ENCODE measurements around the gene GRB7.
"Not testable (repeated sequence)": the region's sequence is repeated elsewhere in the genome, so short reads cannot be mapped to it uniquely, and the experiment has no call there.

The GRB7 gene

DNA sequence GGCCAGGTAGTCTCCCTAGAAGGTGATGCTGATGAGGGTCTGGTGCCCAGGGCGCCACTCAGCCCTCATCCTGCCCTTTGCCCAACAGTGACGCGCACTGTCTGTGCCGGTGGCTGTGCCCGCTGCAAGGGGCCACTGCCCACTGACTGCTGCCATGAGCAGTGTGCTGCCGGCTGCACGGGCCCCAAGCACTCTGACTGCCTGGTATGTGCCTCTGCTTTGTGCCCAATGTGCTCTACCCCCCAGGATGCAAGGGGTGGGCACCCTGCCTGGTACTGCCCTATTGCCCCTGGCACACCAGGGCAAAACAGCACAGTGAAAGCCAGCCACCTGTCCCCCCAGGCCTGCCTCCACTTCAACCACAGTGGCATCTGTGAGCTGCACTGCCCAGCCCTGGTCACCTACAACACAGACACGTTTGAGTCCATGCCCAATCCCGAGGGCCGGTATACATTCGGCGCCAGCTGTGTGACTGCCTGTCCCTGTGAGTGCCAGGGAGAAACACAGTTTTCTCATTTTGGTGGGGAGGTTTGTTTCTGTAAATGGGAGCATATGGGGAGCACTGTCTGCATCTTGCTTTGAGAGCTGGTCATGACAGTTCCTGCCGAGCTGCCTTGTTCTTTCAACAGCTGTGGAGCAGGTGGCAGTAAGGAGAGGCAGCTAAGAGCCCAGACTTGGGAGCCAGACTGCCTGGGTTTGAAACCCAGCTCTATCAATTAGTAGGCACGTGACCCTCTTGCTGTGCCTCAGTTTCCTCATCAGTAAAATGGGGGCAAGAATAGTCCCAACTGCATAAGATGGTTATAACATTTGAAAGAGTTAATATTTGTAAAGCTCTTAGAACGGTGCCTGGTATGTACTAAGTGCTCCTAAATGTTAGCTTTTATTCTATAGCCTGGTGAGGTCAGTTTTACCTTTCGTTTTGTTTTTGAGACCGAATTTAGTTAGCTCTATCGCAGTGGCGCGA, 27.5 kb upstream of the GRB7 start:
- no peak for DNase-seq

DNA sequence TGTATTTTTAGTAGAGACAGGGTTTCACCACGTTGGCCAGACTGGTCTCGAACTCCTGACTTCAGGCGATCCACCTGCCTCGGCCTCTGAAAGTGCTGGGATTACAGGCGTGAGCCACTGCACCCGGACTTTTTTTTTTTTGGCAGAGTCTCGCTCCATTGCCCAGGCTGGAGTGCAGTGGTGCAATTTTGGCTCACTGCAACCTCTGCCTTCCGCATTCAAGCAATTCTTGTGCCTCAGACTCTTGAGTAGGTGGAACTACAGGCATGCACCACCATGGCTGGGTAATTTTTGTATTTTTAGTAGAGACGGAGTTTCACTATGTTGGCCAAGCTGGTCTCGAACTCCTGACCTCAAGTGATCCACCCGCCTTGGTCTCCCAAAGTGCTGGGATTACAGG, 26.7 kb upstream of the GRB7 start:
- DNase-seq: not testable (repeated sequence)

DNA sequence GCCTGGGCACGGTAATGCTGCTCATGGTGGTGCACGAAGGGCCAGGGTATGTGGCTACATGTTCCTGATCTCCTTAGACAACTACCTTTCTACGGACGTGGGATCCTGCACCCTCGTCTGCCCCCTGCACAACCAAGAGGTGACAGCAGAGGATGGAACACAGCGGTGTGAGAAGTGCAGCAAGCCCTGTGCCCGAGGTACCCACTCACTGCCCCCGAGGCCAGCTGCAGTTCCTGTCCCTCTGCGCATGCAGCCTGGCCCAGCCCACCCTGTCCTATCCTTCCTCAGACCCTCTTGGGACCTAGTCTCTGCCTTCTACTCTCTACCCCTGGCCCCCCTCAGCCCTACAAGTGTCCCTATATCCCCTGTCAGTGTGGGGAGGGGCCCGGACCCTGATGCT, 25.9 kb upstream of the GRB7 start:
- no peak for DNase-seq

DNA sequence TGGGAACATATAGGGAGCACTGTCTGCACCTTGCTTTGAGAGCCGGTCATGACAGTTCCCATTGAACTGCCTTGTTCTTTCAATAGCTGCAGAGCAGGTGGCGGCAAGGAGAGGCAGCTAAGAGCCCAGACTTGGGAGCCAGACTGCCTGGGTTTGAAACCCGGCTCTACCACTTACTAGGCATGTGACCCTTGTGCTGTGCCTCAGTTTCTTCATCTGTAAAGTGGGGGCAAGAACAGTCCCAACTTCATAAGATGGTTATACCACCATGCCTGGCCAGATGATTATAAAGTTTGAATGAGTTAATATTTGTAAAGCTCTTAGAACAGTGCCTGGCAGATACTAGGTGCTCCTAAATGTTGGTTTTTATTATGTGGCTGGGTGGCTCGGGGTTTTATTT, 23.5 kb upstream of the GRB7 start:
- no peak for DNase-seq

DNA sequence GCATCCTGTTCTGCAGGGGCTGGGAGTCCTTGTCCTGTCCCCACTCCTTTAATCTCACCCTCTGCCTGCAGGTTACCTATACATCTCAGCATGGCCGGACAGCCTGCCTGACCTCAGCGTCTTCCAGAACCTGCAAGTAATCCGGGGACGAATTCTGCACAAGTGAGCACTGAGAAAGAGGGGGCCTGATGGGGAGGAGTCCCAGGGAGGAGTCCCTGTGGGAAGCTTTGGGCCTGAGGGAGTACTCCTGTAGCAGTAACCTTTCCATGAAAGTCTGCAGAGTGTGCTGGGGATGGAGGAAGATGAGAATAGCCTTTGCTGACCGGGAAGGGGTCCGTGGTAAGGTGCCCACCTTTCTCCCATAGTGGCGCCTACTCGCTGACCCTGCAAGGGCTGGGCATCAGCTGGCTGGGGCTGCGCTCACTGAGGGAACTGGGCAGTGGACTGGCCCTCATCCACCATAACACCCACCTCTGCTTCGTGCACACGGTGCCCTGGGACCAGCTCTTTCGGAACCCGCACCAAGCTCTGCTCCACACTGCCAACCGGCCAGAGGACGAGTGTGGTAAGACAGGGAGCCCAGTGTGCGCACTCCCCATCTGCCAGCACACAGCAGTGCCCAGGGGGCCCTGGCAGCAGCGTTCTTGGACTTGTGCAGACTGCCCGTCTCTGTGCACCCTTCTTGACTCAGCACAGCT, 22.2 kb upstream of the GRB7 start:
- DNase-seq: no peak

DNA sequence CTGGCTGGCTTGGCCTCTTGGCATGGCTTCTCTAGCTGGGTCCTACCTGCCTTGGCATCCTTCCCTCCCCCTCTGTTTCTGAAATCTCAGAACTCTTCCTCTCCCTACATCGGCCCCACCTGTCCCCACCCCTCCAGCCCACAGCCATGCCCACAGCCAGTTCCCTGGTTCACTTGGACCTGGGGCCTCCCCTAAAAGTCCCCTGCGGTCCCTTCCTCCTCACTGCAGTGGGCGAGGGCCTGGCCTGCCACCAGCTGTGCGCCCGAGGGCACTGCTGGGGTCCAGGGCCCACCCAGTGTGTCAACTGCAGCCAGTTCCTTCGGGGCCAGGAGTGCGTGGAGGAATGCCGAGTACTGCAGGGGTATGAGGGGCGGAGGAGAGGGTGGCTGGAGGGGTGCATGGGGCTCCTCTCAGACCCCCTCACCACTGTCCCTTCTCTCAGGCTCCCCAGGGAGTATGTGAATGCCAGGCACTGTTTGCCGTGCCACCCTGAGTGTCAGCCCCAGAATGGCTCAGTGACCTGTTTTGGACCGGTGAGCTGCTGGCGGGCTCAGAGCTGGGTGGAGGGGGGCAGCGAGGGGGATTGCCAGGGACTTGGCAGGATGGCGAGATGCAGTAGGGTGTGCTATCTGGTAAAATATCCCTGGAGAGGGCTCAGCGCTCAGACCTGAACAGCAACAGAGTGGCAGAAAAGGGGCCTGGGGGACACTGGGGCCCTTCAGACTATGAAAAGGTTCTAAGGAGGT, 21.5 kb upstream of the GRB7 start:
- no peak for DNase-seq

DNA sequence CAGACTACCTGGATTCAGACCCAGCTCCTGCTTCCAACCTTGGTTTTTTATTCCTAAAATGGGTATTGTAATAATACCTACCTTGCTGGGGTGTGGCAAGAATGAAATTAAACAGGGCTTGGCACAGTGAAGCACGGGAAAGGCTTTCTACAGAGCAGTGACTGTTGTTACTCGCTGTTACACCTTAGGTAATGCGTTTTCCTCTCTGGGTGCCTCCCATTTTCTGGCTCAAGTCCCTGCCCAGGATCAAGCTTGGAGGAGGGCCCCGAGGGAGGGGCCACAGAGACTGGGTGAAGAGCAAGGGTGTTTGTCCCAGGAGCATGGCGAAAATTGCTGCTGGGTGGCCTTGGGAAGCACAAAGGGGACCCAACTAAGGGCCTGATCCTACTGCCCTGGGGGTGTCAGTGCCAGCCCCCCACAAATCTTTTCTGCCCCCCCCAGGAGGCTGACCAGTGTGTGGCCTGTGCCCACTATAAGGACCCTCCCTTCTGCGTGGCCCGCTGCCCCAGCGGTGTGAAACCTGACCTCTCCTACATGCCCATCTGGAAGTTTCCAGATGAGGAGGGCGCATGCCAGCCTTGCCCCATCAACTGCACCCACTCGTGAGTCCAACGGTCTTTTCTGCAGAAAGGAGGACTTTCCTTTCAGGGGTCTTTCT, 20.7 kb upstream of the GRB7 start:
- no peak for DNase-seq

DNA sequence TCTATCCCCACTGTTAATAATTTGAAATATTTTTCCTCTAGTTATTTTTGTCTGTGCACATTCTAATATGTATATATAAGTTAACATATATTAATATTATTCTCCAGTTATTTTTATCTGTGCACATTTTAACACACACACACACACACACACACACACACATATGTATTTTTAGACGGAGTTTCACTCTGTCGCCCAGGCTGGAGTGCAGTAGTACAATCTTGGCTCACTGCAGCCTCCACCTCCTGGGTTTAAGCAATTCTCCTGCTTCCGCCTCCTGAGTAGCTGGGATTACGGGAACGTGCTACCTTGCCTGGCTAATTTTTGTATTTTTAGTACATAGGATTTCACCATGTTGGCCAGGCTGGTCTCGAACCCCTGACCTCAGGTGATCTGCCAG, 20.1 kb upstream of the GRB7 start:
- no peak for DNase-seq

DNA sequence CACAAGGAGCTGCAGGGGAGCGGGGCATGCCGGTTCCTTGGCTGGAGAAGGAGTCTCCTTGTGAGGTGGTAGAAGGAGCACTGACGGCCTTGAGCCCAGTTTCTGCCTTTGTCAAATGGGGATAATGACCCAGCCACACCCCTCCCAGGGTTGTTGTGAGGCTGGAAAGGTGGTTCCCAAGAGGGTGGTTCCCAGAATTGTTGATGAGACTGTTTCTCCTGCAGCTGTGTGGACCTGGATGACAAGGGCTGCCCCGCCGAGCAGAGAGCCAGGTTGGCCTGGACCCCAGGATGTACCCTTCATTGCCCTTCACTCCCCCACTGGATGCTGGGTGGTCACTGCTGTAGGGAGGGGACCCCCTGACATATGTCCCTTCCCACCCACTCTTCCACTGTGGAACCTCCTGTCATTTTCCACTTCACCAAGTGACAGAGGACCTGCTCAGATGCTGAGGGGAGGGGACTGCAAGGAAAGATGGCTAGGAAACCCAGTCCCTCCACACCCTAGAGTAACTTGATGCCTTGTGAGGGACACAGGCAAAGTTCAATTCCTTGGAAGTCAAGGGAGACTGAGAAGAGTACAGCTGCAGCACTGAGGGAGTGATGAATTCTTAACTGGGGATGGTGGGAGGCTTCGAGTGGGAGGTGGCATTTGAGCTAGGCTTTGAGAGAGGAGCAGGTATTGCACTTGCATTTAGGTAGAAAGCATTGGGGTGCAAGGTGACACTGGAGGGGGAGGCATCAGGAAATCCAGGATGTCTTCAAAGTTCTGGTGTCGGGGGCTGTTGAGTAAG, 18.0 kb upstream of the GRB7 start:
- DNase-seq: no peak

DNA sequence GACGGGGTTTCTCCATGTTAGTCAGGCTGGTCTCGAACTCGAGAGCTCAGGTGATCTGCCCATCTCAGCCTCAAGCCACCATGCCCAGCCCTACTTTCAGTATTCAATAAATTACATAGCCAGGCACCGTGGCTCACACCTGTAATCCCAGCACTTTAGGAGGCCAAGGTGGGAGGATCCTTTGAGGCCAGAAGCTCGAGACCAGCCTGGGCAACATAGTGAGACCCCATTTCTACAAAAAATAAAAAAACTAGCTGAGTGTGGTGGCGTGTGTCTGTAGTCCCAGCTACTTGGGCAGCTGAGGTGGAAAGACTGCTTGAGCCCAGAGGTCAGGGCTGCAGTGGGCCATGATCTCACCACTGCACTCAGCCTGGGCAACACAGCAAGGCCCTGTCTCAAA, 15.6 kb upstream of the GRB7 start:
- DNase-seq: no peak

DNA sequence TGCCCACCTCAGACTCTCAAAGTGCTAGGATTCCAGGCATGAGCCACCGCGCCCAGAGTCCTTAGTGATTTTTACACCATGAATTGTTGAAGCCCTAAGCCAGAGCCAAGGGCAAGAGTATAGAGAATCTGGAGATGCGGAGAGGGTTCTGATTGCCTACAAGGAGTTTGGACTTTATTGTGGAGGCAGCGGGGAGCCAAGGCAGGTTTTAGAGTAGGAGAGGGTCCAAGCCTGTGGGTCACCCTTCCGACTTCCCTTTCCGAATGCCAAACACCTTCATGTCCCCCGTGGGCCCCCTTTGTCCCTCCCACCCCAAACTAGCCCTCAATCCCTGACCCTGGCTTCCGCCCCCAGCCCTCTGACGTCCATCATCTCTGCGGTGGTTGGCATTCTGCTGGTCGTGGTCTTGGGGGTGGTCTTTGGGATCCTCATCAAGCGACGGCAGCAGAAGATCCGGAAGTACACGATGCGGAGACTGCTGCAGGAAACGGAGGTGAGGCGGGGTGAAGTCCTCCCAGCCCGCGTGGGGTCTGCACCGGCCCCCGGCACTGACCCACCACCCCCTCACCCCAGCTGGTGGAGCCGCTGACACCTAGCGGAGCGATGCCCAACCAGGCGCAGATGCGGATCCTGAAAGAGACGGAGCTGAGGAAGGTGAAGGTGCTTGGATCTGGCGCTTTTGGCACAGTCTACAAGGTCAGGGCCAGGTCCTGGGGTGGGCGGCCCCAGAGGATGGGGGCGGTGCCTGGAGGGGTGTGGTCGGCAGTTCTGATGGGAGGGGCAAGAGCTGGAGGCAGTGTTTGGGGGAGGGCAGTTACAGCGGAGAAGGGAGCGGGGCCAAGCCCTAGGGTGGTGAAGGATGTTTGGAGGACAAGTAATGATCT, 14.5 kb upstream of the GRB7 start:
- peak; percentile 5 for DNase-seq

DNA sequence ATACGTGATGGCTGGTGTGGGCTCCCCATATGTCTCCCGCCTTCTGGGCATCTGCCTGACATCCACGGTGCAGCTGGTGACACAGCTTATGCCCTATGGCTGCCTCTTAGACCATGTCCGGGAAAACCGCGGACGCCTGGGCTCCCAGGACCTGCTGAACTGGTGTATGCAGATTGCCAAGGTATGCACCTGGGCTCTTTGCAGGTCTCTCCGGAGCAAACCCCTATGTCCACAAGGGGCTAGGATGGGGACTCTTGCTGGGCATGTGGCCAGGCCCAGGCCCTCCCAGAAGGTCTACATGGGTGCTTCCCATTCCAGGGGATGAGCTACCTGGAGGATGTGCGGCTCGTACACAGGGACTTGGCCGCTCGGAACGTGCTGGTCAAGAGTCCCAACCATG, 13.0 kb upstream of the GRB7 start:
- no peak for DNase-seq

DNA sequence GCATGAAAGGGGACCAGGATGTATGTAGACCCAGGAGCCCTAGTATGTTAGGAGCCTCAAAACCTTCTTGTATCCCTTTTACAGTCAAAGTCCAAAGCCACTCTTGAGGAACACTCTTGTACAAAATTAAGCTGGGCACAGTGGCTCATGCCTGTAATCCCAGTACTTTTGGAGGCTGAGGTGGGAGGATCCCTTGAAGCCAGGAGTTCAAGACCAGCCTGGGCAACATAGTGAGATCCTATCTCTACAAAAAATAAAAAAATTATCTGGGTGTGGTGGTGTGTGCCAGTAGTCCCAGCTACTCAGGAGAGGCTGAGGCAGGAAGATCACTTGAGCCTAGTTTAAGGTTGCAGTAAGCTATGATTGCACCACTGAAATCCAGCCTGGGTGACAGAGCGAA, 11.8 kb upstream of the GRB7 start:
- not testable (repeated sequence) for DNase-seq

DNA sequence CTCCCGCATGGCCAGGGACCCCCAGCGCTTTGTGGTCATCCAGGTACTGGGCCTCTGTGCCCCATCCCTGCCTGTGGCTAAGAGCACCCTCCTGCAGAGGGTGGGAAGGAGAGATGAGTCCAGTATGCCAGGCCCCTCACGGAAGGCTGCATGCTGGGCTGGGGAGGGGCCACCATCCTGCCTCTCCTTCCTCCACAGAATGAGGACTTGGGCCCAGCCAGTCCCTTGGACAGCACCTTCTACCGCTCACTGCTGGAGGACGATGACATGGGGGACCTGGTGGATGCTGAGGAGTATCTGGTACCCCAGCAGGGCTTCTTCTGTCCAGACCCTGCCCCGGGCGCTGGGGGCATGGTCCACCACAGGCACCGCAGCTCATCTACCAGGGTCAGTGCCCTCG, 11.1 kb upstream of the GRB7 start:
- DNase-seq: no peak

DNA sequence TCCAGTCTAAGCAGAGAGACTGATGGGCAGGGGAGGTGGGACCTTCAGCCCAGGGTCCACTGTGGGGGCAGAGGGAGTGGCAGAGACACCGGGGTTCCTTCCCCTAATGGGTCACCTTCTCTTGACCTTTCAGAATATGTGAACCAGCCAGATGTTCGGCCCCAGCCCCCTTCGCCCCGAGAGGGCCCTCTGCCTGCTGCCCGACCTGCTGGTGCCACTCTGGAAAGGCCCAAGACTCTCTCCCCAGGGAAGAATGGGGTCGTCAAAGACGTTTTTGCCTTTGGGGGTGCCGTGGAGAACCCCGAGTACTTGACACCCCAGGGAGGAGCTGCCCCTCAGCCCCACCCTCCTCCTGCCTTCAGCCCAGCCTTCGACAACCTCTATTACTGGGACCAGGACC, 10.2 kb upstream of the GRB7 start:
- DNase-seq: no peak

DNA sequence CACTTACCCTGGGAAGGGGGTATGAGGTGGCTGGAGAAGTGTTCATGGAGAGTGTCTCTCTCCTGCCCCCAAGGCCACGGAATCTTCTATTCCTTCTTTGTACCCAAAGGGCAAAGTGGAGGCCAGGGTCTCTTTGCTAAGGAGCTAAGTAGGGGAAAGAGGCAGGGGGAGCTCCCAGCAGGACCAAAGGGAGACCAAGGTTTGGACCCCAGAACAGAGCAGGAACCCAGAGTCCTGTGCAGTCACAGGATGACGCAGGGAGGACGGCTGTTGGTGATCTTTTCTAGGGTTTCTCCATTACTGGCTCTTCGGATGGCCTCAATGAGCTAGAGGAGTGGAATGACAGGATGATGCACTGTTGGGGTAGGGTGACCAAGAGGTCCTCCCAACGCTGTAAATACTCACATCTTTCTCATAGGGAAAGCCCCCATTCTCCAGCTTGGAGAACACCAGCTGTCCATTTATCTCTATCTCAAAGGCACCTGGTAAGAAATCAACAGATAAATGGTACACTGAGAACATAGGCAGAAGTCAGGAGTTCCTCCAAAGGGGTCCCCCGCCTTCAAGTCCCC, 8.4 kb upstream of the GRB7 start:
- DNase-seq: no peak

DNA sequence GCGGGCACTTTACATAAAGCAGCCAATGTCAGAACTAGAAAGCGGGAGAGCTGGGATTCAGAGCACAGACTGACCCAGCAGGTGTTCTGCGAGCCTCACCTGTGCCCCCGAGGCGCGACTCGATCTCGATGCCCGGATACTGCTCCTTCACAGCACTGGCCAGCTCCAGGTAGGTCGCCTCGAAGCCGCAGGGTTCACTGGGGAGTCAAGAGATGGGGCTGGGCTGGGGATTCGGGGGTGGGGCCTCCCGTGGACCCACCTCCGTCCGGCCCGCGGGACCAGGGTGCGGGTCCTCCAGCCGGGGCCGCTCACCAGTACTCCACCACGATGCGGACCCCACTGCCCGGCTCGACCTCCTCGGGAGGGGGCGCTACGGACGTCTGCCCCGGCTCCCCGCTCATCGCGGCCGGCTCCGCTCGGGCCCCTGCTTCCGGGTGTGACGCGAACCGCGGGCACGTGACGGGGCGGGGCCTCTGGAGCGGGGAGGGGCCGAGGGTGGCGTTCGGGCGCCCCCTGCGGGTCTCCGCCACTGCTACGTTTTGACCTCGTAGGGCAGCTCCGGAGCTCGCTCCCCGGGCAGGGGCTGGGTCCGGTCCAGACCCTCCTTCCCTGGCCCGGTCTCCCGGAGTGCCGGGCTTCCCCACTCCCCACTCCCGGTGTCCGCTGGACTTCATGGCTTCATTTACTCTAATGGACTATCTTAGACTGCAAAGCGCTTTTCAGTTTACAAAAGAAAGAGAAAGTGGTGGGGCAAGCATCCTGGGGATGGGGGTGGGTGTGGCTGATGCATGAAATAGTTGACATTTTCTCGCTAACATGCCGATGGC, 7.4 kb upstream of the GRB7 start, which contains the start of gene MIEN1:
TSS of gene MIEN1 (minus strand) at position 438 of the 827 bp plus-strand sequence. CDS start at position 401, 37 bp downstream.
- peak; percentile 92 for DNase-seq

DNA sequence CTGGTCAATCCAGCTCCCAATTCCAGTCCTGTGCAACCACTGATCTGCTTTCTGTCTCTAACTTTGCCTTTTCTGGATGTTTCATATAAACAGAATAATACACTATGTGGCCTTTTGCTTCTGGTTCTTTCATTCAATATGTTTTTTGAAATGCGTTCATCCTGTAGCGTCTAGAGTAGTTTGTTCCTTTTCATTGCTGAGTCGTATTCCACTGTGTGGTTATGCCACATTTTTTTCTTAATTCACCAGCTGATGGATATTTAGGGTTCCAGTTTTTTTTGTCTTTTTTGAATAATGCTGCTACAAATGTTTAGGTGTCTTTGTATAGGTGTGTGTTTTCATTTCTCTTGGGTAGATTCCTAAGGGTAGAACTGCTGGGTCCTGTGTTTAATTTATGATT, 5.2 kb upstream of the GRB7 start:
- no peak for DNase-seq

DNA sequence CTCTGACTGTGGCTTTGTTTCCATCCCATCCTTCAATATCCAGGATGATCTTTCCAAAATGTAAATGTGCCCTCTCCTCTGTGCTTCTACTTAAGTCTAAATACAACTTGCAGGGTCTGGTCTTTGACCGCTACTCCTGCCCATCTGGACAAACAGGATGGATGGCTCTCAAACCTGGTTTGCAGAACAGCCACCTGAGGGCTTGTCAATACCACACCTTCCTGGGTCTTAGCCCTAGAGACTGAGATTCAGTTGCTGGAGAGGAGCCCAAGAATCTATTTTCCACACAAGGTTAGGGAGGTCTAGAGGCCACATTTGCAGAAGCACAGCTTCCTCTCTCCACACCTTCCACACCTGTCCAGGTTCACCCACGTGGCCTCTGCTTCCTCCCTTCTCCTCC, 1.9 kb upstream of the GRB7 start:
- DNase-seq: no peak
